ENCODE results near the gene RIMKLA. TPM values are rescaled to one million over a fixed set of nuclear protein-coding genes. Genes with fewer than 3 reads are reported as not detected.

Gene RIMKLA
- total and polyA plus RNA-seq, 10 of the 15 experiments (the other 5 are each of a cell fraction or from before 2014, with no cell fraction given), result 0.01 to 0.52 (median 0.08) TPM

DNA sequence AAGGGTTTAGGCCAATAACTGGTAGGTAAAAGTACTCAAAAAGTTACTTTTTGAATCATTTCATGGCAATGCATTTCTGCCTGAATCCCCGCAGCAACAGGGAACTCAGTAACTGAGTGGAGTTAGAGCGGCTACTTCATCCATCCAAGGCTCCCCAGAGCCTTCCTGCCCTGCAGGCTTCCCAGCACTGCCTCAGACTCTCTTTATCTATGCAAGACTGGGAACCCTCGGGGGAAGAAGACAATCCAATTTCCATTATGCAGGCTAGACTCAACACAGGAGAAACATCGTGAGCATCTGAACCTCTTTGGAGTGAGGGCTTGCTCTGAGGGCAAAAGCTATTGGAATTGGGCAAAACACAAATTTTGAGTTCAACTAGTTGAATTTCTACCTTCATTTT lies 52.1 kb downstream of the RIMKLA start:
- H3K4me2 ChIP-seq (ENCODE audit: control insufficient read depth, insufficient read depth), result no peak overlapping the region
- no peak overlapping the region for H3K27ac ChIP-seq (ENCODE audit: control insufficient read depth, insufficient read depth)
- no peaks in the 10 kb centered on the region for H3K4me1 ChIP-seq (ENCODE audit: control insufficient read depth, insufficient read depth, low read length)
- ChIA-PET CTCF (no interaction called here), SMC1A (ENCODE audit: uncharacterized antibody, unreplicated experiment) (no interaction called here), RAD21 (ENCODE audit: unreplicated experiment) (no interaction called here), POLR2A (no interaction called here)
- H3K9ac ChIP-seq (ENCODE audit: control insufficient read depth, insufficient read depth, low read length), result no peak overlapping the region
- DNase-seq (ENCODE audit: low read depth, low spot score) (no peak), FAIRE-seq (no peak), ATAC-seq (no peak)
- 47% methylated on average over 4 of the region's 4 CpGs for WGBS (ENCODE audit: insufficient coverage, insufficient replicate concordance, low lambda C conversion rate, missing lambda C conversion rate)
- in situ Hi-C loops (cut with MboI), result no loop called here
- intact Hi-C loops (cut with micrococcal nuclease; ENCODE audit: unreplicated experiment), result no loop called here
- H4K20me1 ChIP-seq (ENCODE audit: control insufficient read depth, insufficient read depth), result peaks cover 3% of the 10 kb centered on the region; the same call in 1 of the 2 replicates
- H3K79me2 ChIP-seq (ENCODE audit: control insufficient read depth, insufficient read depth, low read length), result no peaks in the 10 kb centered on the region
- TF ChIP-seq ZZZ3 (IDR thresholded peaks at IDR 0.05; ENCODE audit: control insufficient read depth, insufficient read length, low read depth), result no peak
- no peak for TF ChIP-seq FOS (IDR thresholded peaks at IDR 0.05; ENCODE audit: borderline replicate concordance, extremely low read depth, insufficient read length)
- no peaks in the 10 kb centered on the region for H3K9me3 ChIP-seq (replicated peaks; ENCODE audit: control insufficient read depth, insufficient read depth, low read length)
- H3K36me3 ChIP-seq (ENCODE audit: control insufficient read depth in 2 of 2, insufficient read depth in 2 of 2, low read length in 1 of 2), result no peaks in the 10 kb centered on the region
- no peaks in the 10 kb centered on the region for H3K27me3 ChIP-seq (replicated peaks in 1 of 2; ENCODE audit: control insufficient read depth in 2 of 2, insufficient read depth in 2 of 2, low read length in 1 of 2)
- BruUV-seq (replicated peaks), result no TSS peak
- no peak overlapping the region for H2AFZ ChIP-seq (ENCODE audit: control insufficient read depth, low read depth, low read length)
- no peak overlapping the region for H3K4me3 ChIP-seq

GRCh38 chr1:42433369-42433768 lies 52.8 kb downstream of the RIMKLA start:
- H3K27me3 ChIP-seq (replicated peaks in 1 of 2; ENCODE audit: control insufficient read depth in 2 of 2, insufficient read depth in 2 of 2, low read length in 1 of 2), result no peaks in the 10 kb centered on the region
- ATAC-seq (no peak), FAIRE-seq (no peak), DNase-seq (ENCODE audit: low read depth, low spot score) (no peak)
- 75% methylated on average over 6 of the region's 6 CpGs for WGBS (ENCODE audit: insufficient coverage, insufficient replicate concordance, low lambda C conversion rate, missing lambda C conversion rate)
- no peak overlapping the region for H3K4me2 ChIP-seq (ENCODE audit: control insufficient read depth, insufficient read depth)
- H3K9me3 ChIP-seq (replicated peaks; ENCODE audit: control insufficient read depth, insufficient read depth, low read length), result no peaks in the 10 kb centered on the region
- RAD21 ChIA-PET (ENCODE audit: unreplicated experiment), result no interaction called here
- no peak overlapping the region for H3K27ac ChIP-seq (ENCODE audit: control insufficient read depth, insufficient read depth)
- H3K4me1 ChIP-seq (ENCODE audit: control insufficient read depth, insufficient read depth, low read length), result no peaks in the 10 kb centered on the region
- in situ Hi-C loops (cut with MboI), result no loop called here
- peaks cover 3% of the 10 kb centered on the region; the same call in 1 of the 2 replicates for H4K20me1 ChIP-seq (ENCODE audit: control insufficient read depth, insufficient read depth)
- intact Hi-C loops (cut with micrococcal nuclease; ENCODE audit: unreplicated experiment), result no loop called here
- SMC1A ChIA-PET (ENCODE audit: uncharacterized antibody, unreplicated experiment), result no interaction called here
- H3K36me3 ChIP-seq (ENCODE audit: control insufficient read depth in 2 of 2, insufficient read depth in 2 of 2, low read length in 1 of 2), result no peaks in the 10 kb centered on the region
- no peak overlapping the region for H3K4me3 ChIP-seq
- BruUV-seq (replicated peaks), result no TSS peak
- H2AFZ ChIP-seq (ENCODE audit: control insufficient read depth, low read depth, low read length), result no peak overlapping the region
- POLR2A ChIA-PET, result no interaction called here
- CTCF ChIA-PET, result interaction anchor here (1.2 kb wide), 1 partner anchor 48 kb away, joined by 3 read pairs; no protein-coding TSS in a partner anchor
- H3K9ac ChIP-seq (ENCODE audit: control insufficient read depth, insufficient read depth, low read length), result no peak overlapping the region
- no peaks in the 10 kb centered on the region for H3K79me2 ChIP-seq (ENCODE audit: control insufficient read depth, insufficient read depth, low read length)
- TF ChIP-seq PAX5 (IDR thresholded peaks at IDR 0.05; ENCODE audit: borderline replicate concordance, low read depth, low read length) (no peak), ZNF384 (IDR thresholded peaks at IDR 0.05; ENCODE audit: borderline replicate concordance, low read depth, low read length) (no peak), FOS (IDR thresholded peaks at IDR 0.05; ENCODE audit: borderline replicate concordance, extremely low read depth, insufficient read length) (no peak), KAT2A (conservative IDR thresholded peaks at IDR 0.05; ENCODE audit: control insufficient read depth, low read depth, low read length) (no peak), BMI1 (IDR thresholded peaks at IDR 0.05; ENCODE audit: borderline replicate concordance) (no peak), SMARCA5 (IDR thresholded peaks at IDR 0.05) (no peak), RELA (IDR thresholded peaks at IDR 0.05; ENCODE audit: borderline replicate concordance, partially characterized antibody) (no peak), ZBED1 (IDR thresholded peaks at IDR 0.05; ENCODE audit: borderline replicate concordance) (no peak)
- TF ChIP-seq, protein P1, sequence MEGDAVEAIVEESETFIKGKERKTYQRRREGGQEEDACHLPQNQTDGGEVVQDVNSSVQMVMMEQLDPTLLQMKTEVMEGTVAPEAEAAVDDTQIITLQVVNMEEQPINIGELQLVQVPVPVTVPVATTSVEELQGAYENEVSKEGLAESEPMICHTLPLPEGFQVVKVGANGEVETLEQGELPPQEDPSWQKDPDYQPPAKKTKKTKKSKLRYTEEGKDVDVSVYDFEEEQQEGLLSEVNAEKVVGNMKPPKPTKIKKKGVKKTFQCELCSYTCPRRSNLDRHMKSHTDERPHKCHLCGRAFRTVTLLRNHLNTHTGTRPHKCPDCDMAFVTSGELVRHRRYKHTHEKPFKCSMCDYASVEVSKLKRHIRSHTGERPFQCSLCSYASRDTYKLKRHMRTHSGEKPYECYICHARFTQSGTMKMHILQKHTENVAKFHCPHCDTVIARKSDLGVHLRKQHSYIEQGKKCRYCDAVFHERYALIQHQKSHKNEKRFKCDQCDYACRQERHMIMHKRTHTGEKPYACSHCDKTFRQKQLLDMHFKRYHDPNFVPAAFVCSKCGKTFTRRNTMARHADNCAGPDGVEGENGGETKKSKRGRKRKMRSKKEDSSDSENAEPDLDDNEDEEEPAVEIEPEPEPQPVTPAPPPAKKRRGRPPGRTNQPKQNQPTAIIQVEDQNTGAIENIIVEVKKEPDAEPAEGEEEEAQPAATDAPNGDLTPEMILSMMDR (IDR thresholded peaks at IDR 0.05 in 2 of 3, conservative IDR thresholded peaks at IDR 0.05 in 1 of 3; ENCODE audit: control insufficient read depth in 2 of 3, extremely low read depth in 1 of 3, insufficient read depth in 1 of 3, low read depth in 3 of 3, low read length in 3 of 3), result no peak

All from GM12878 (cell line).